ENCODE data around the gene EXO1.
"Not testable (repeated sequence)": the region's sequence is repeated elsewhere in the genome, so short reads cannot be mapped to it uniquely, and the experiment has no call there.

EXO1 gene

DNA sequence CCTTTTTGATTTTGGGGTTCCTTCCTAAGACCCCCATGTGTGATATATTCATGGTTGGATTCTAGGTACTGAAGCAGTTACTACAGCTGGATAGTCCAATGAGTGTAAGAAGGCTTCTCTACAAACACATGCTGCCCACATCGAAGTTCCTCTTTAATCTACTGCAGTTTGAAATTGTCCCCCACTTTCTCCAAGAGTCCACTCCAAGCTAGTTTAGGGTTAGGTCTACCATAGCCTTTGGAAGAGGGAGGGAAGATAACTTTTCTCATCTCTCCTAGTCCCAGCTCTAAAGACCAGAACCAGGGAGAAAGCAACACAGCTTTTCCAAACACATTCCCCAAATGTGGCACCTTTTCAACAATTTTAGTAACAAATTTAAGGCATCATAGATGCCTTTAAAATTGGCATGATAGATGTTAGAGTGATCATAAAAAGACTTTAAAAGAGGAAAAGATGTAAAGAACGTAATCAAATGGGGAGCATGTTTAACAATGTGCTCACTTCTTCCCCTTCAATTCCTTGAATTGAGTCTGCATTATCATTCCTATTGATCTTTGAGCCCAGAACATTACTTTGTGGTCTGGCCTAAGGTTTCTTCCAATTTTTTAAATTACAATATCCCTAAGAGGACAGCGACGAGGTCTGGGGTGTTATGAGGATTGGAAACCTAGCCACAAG lies 1.0 kb upstream of the EXO1 start:
- no peak for DNase-seq (ENCODE audit: extremely low spot score)
- TF ChIP-seq CTBP1 (IDR thresholded peaks at IDR 0.05; ENCODE audit: borderline replicate concordance) (no peak), L3MBTL2 (conservative IDR thresholded peaks at IDR 0.05) (no peak), SP1 (IDR thresholded peaks at IDR 0.05) (no peak), ARNT (IDR thresholded peaks at IDR 0.05) (no peak), FOXA1 (IDR thresholded peaks at IDR 0.05) (no peak), FOXK2 (IDR thresholded peaks at IDR 0.05) (no peak), SUZ12 (IDR thresholded peaks at IDR 0.05) (no peak), LEF1 (IDR thresholded peaks at IDR 0.05; ENCODE audit: borderline replicate concordance) (no peak), TARDBP (IDR thresholded peaks at IDR 0.05) (no peak), BHLHE40 (IDR thresholded peaks at IDR 0.05; ENCODE audit: borderline replicate concordance) (no peak), HDGF (IDR thresholded peaks at IDR 0.05; ENCODE audit: borderline replicate concordance) (no peak), ZNF384 (IDR thresholded peaks at IDR 0.05) (no peak), NFRKB (IDR thresholded peaks at IDR 0.05) (no peak), ELF4 (IDR thresholded peaks at IDR 0.05) (no peak), FOXM1 (IDR thresholded peaks at IDR 0.05; ENCODE audit: borderline replicate concordance) (no peak)
- TF ChIP-seq, protein P1, sequence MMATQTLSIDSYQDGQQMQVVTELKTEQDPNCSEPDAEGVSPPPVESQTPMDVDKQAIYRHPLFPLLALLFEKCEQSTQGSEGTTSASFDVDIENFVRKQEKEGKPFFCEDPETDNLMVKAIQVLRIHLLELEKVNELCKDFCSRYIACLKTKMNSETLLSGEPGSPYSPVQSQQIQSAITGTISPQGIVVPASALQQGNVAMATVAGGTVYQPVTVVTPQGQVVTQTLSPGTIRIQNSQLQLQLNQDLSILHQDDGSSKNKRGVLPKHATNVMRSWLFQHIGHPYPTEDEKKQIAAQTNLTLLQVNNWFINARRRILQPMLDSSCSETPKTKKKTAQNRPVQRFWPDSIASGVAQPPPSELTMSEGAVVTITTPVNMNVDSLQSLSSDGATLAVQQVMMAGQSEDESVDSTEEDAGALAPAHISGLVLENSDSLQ (IDR thresholded peaks at IDR 0.05) = no peak
- ChIA-PET POLR2A (interaction anchor here (1.0 to 2.0 kb wide), 15 partner anchors 8 to 1408 kb away, joined by 3 to 8 read pairs (median 4); partner anchors contain the start of genes CEP170, CHML and OPN3), CTCF (interaction anchor here (0.7 to 1.2 kb wide), 2 partner anchors 9 to 219 kb away, joined by 3 to 4 read pairs; no protein-coding TSS in a partner anchor)

DNA sequence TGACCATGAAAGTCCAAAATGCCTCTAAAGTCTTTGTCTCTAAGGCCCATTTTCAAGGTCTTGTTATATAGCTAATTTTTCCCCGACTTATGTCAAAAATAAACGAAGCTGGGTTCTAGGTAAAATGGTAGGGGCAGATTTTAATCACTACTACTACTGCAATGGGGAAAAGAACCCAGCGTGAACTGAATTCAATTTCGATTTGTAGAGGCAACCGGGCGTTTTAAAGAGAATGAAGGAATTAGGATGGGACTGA lies 536 bp upstream of the EXO1 start:
- CTCF ChIA-PET = interaction anchor here (1.2 kb wide), 1 partner anchor 9 kb away, joined by 4 read pairs; no protein-coding TSS in a partner anchor
- POLR2A ChIA-PET = interaction anchor here (0.6 to 2.0 kb wide), 26 partner anchors 8 to 1407 kb away, joined by 3 to 8 read pairs (median 4); partner anchors contain the start of genes CEP170, CHML and OPN3
- no peak for TF ChIP-seq HDGF (IDR thresholded peaks at IDR 0.05; ENCODE audit: borderline replicate concordance)
- no peak for TF ChIP-seq TARDBP (IDR thresholded peaks at IDR 0.05)
- TF ChIP-seq CTBP1 (IDR thresholded peaks at IDR 0.05; ENCODE audit: borderline replicate concordance) = no peak
- no peak for TF ChIP-seq L3MBTL2 (conservative IDR thresholded peaks at IDR 0.05)
- no peak for TF ChIP-seq ZNF384 (IDR thresholded peaks at IDR 0.05)
- TF ChIP-seq, protein P1 (IDR thresholded peaks at IDR 0.05) = no peak
- no peak for TF ChIP-seq BHLHE40 (IDR thresholded peaks at IDR 0.05; ENCODE audit: borderline replicate concordance)
- no peak for TF ChIP-seq FOXK2 (IDR thresholded peaks at IDR 0.05)
- no peak for TF ChIP-seq FOXA1 (IDR thresholded peaks at IDR 0.05)
- no peak for DNase-seq (ENCODE audit: extremely low spot score)

DNA sequence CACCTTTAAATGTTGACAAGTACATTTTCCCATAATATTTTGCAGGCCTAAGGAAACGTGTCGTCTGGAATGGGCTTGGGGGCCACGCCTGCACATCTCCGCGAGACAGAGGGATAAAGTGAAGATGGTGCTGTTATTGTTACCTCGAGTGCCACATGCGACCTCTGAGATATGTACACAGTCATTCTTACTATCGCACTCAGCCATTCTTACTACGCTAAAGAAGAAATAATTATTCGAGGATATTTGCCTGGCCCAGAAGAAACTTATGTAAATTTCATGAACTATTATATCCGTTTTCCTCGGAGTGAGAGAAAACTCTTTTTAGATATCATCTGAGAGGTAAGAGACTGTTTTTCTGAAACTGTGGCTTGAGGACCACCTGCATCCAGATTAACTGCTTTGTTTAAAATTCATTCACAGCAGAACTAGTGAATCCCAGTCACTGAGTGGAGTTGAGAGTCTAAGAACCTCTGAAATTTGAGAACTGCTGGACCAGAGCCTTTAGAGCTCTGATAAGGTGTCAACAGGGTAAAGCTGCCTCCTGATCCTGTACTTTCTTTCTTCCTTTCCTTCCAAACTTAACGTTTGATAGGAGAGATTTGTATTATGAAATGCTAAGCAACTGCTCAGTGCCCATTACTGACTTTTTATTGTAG lies 811 bp downstream of the EXO1 start:
- DNase-seq (ENCODE audit: extremely low spot score) = no peak
- ChIA-PET POLR2A (interaction anchor here (0.6 to 2.0 kb wide), 6 partner anchors 9 to 1406 kb away, joined by 3 to 6 read pairs (median 3); partner anchors contain the start of gene CEP170), CTCF (no interaction called here)
- no peak for TF ChIP-seq ARNT (IDR thresholded peaks at IDR 0.05)
- TF ChIP-seq TARDBP (IDR thresholded peaks at IDR 0.05) = no peak
- no peak for TF ChIP-seq SP1 (IDR thresholded peaks at IDR 0.05)
- TF ChIP-seq BHLHE40 (IDR thresholded peaks at IDR 0.05; ENCODE audit: borderline replicate concordance) = no peak
- no peak for TF ChIP-seq L3MBTL2 (conservative IDR thresholded peaks at IDR 0.05)
- TF ChIP-seq SUZ12 (IDR thresholded peaks at IDR 0.05) = no peak
- no peak for TF ChIP-seq LEF1 (IDR thresholded peaks at IDR 0.05; ENCODE audit: borderline replicate concordance)
- no peak for TF ChIP-seq FOXK2 (IDR thresholded peaks at IDR 0.05)
- no peak for TF ChIP-seq FOXA1 (IDR thresholded peaks at IDR 0.05)
- no peak for TF ChIP-seq NFRKB (IDR thresholded peaks at IDR 0.05)
- TF ChIP-seq ELF4 (IDR thresholded peaks at IDR 0.05) = no peak
- no peak for TF ChIP-seq ZNF384 (IDR thresholded peaks at IDR 0.05)

DNA sequence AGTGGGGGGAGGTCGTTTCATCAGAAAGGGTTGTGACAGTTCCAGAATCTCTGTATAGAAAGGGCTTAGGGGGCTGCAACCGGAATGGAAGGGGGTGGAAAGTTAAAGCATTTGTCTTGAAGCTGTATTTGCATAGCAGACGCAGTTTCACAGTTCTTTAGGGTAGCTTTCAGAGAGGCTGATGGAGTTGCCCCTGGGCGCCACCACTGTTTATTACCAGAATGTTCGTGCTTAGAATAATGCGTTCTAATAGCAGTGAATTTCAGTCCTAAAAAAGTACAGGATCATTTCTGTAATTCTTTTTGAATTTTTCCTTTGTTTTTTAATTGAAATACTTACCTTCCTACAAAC lies 1.3 kb downstream of the EXO1 start:
- TF ChIP-seq BHLHE40 (IDR thresholded peaks at IDR 0.05; ENCODE audit: borderline replicate concordance) (no peak), TARDBP (IDR thresholded peaks at IDR 0.05) (no peak), SP1 (IDR thresholded peaks at IDR 0.05) (no peak), NFRKB (IDR thresholded peaks at IDR 0.05) (no peak), CTBP1 (IDR thresholded peaks at IDR 0.05; ENCODE audit: borderline replicate concordance) (no peak)
- TF ChIP-seq, protein P1 (IDR thresholded peaks at IDR 0.05) = 0 out of 2 replicates have a peak, but pooled peaks have one; percentile 11
- no peak for DNase-seq (ENCODE audit: extremely low spot score)
- POLR2A ChIA-PET = interaction anchor here (0.6 to 1.9 kb wide), 3 partner anchors 11 to 222 kb away, joined by 3 to 6 read pairs (median 3); no protein-coding TSS in a partner anchor
- CTCF ChIA-PET = no interaction called here

DNA sequence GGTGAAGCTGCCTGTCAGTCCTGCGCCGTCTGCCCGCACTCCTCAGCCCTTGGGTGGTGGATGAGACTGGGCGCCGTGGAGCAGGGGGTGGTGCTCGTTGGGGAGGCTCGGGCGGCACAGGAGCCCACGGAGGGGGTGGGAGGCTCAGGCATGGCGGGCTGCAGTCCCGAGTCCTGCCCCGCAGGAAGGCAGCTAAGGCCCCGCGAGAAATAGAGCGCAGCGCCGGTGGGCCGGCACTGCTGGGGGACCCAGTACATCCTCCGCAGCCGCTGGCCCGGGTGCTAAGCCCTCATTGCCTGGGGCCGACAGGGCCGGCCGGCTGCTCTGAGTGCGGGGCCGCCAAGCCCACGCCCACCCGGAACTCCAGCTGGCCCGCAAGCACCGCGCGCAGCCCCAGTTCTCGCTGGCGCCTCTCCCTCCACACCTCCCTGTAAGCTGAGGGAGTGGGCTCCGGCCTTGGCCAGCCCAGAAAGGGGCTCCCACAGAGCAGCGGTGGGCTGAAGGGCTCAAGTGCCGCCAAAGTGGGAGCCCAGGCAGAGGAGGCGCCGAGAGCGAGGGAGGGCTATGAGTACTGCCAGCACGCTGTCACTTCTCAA lies 7.6 kb downstream of the EXO1 start:
- CTCF ChIA-PET; DNase-seq (ENCODE audit: extremely low spot score): not testable (repeated sequence)
- POLR2A ChIA-PET = interaction anchor here (0.7 kb wide), 1 partner anchor 10 kb away, joined by 3 read pairs; no protein-coding TSS in a partner anchor

DNA sequence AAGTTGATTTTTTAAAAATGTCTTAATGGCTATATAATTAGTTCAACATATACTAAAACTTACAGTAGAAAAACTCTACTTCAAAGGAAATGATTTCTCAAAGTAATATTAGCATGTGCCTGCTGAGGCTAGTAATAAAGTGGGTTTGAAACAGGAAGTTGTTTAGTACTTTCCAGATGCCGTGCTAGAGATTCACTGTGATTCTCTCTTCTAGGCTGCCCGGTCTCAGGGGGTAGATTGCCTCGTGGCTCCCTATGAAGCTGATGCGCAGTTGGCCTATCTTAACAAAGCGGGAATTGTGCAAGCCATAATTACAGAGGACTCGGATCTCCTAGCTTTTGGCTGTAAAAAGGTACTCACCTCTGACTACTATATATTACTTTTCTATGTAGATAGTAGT lies 9.1 kb downstream of the EXO1 start:
- no peak for DNase-seq (ENCODE audit: extremely low spot score)
- ChIA-PET POLR2A (interaction anchor here (0.7 to 2.7 kb wide), 2 partner anchors 9 to 42 kb away, joined by 3 to 8 read pairs; partner anchors contain the start of gene EXO1), CTCF (no interaction called here)
- TF ChIP-seq L3MBTL2 (conservative IDR thresholded peaks at IDR 0.05) (no peak), ELF4 (IDR thresholded peaks at IDR 0.05) (no peak), FOXK2 (IDR thresholded peaks at IDR 0.05) (no peak), SUZ12 (IDR thresholded peaks at IDR 0.05) (no peak), LEF1 (IDR thresholded peaks at IDR 0.05; ENCODE audit: borderline replicate concordance) (no peak), HDGF (IDR thresholded peaks at IDR 0.05; ENCODE audit: borderline replicate concordance) (no peak), ARNT (IDR thresholded peaks at IDR 0.05) (no peak), FOXM1 (IDR thresholded peaks at IDR 0.05; ENCODE audit: borderline replicate concordance) (no peak), NFRKB (IDR thresholded peaks at IDR 0.05) (no peak), ZNF384 (IDR thresholded peaks at IDR 0.05) (no peak), TARDBP (IDR thresholded peaks at IDR 0.05) (no peak), FOXA1 (IDR thresholded peaks at IDR 0.05) (no peak), SP1 (IDR thresholded peaks at IDR 0.05) (no peak), BHLHE40 (IDR thresholded peaks at IDR 0.05; ENCODE audit: borderline replicate concordance) (no peak), CTBP1 (IDR thresholded peaks at IDR 0.05; ENCODE audit: borderline replicate concordance) (no peak)
- TF ChIP-seq, protein P1 (IDR thresholded peaks at IDR 0.05) = no peak
